KOPT-K1 (cell line): ENCODE data around the gene MFNG.

Source experiments
- H3K27ac ChIP-seq: fragments of 200-600 bp; sonication (generic); 2 replicates; pipeline ENCODE4 v1.5.1; 2016; ENCODE audit warnings: antibody characterized with exemption, mild to moderate bottlenecking, low read depth, low read length; ENCODE audit not compliant: poor library complexity, severe bottlenecking
- H3K36me3 ChIP-seq: fragments of 200-600 bp; sonication (generic); 2 replicates; pipeline ENCODE4 v1.5.1; 2017; ENCODE audit warnings: antibody characterized with exemption, mild to moderate bottlenecking, low read length, moderate library complexity; ENCODE audit not compliant: insufficient read depth
- H3K9me3 ChIP-seq: fragments of 200-600 bp; sonication (generic); 2 replicates; pipeline ENCODE4 v1.5.1; 2017; ENCODE audit warnings: antibody characterized with exemption, low read length, mild to moderate bottlenecking; ENCODE audit not compliant: insufficient read depth, poor library complexity, severe bottlenecking

The MFNG gene

DNA sequence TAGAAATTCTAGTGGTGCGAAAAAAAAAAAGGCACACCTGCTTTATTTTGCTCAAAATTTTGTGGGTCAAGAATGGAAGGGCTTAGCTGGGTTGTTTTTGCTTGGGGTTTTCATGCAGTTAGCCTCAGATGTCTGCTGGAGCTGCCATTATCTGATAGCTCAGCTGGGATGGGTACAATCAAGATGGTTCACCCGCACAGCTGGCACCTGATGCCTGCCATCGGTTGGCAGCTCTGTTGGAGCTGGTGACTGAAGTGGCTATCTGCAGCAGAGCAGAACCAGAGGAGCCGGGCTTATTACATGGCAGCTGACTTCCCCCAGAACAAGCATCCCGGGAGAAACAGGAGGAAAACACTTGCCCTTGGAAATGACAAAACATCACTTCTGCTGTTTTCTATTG lies 46.8 kb downstream of the MFNG start:
- Histone ChIP-seq H3K36me3 (no peaks in the 10 kb centered on the region), H3K9me3 (peaks cover 17% of the 10 kb centered on the region), H3K27ac (no peak overlapping the region)

DNA sequence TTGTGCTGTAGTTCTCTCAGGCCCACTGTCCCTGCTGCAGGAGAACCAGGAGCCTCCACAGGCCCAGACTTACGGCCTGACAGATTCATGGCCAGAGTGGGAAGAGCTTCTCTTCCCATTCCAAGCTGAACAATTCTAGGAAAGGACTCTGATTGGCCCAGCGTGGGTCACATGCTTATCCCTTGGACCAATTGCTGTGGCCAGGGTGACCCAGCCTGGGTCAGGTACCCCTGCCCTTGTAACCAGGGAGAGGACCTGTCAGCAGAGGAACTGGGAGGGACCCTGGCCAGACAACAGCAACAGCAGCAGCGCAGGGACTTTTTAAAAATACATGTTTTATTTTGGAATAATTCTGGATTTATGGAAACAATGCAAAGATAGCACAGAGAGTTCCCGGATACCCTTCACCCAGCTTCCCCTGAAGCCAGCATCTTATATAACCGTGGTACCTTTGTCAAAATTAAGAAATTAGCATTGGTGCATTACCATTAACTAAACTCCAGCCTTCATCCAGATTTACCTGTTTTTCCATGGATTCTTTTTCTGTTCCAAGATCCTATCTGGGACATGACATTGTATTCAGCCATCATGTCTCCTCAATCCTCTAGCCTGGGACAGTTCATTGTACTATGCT lies 50.1 kb downstream of the MFNG start:
- H3K27ac ChIP-seq: no peak overlapping the region
- peaks cover 19% of the 10 kb centered on the region for H3K9me3 ChIP-seq
- no peaks in the 10 kb centered on the region for H3K36me3 ChIP-seq

DNA sequence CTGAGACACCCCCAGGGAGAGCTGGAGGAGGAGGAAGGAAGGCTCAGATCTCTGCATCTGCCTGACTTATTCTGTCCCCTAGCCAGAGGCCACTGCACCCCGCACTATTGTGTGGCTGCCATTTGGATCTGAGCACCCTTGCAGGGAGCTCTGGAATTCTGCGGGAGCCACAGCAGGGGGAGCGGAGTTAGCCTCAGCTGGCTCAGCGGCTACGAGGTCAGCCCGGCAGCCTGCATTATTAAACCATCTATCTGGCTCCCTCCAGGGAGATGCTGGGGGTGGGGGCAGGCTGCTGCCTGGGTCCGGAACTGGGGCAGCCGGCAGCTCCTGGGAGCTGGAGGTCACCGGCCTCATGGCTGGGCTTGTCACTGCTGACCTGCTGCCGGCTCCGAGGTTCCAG lies 52.4 kb downstream of the MFNG start:
- Histone ChIP-seq H3K9me3 (peaks cover 7% of the 10 kb centered on the region), H3K36me3 (no peaks in the 10 kb centered on the region), H3K27ac (no peak overlapping the region)

DNA sequence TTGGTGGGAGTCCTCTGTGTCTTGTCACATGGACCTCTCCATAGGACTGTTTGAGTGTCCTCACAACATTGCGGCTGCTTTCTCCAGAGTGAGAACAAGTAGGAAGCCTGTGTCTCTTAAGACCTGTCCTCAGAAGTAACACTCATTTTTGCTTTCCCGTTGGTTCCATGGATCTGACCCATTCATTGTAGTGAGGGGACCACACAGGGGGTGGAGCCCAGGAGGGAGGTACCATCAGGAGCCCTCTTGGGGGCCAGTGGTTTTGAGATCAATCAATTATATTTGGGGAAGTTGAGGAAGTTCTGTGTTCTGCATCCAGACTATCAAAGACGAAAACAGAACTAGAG lies 53.5 kb downstream of the MFNG start:
- Histone ChIP-seq H3K27ac (no peak overlapping the region), H3K36me3 (no peaks in the 10 kb centered on the region), H3K9me3 (peaks cover 7% of the 10 kb centered on the region)

DNA sequence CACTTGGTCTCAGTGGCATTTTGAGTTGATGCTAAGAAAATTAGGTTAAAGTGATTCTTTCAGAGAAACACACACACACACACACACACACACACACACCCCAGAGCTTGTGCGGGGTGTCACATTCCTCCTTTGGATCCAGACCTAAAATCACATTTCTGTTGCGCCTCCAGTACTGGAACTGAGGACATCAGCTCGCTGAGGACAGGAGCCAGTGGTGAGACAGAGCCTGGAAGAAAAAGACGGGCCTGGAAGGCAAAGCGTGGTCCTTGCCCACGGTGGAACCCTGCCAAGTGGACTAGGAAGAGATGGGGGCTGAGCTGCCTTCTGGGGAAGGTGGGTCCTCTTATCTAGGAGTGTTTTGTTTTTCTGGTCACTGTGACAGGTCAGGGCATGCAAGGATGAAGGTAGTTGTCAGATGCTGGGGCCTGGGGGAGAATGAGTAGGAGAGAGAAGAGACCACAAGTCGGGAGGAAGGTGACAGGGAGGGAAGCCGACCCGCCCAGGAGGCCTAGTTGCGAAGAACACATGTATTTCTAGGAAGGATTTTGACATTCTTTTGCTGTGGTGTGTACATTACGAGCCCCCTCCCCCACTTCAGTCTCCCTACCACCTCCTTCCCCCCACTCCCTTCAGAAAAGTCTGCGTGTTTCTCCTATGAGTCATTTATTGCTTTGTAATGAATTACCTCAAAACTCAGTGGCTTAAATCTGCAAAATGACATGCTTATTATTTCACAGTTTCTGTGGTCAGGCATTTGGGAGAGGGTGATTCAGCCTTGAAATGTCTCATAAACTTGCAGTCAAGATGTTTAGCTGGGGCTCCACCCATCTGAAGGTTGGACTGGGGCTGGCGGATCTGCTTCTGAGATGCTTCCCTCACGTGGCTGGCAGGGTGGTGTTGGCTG lies 54.1 kb downstream of the MFNG start:
- Histone ChIP-seq H3K9me3 (peaks cover 7% of the 10 kb centered on the region), H3K27ac (no peak overlapping the region)

DNA sequence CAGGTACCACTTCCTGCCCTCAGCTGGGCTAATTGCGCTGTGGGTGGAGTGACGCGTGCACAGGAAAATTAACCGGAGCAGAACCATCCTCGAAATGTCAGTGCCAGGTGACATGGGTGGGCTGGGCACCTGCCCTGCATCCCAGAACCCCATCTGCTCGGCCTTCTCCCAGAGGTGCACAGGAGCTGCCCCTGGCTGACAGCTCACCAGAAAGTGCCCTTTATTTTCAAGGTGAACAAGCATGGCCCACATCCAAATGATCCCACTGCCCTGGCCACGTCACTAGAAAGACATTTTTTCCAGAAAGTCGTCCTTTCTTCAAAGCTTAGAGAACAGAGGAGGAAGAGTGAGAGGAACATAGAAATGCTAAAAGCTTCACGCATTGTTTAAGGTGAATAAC lies 54.8 kb downstream of the MFNG start:
- H3K36me3 ChIP-seq: no peaks in the 10 kb centered on the region
- no peak overlapping the region for H3K27ac ChIP-seq
- peaks cover 7% of the 10 kb centered on the region for H3K9me3 ChIP-seq

More for the DNA sequence above, 54.1 kb downstream of the MFNG start:
- H3K36me3 ChIP-seq: no peaks in the 10 kb centered on the region

DNA sequence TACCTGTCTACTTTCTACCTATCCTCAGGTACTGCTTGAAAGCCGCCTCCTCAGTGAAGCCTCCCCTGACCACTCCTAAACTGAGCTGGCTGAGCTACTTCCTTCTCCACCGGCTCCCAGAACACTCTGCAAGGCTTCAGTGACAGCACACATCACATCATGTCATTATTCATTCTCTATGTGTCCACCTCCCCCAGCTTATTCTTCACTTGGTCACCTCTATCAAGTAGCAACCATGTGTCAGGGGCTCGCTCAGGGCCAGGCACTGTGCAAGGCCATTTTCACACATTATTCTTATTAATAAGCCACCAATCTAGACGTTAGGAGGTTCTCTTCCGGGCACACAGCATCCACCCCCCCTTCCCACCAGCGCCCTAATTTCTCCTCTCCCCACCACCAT lies 55.2 kb downstream of the MFNG start:
- H3K9me3 ChIP-seq: peaks cover 7% of the 10 kb centered on the region
- no peak overlapping the region for H3K27ac ChIP-seq
- no peaks in the 10 kb centered on the region for H3K36me3 ChIP-seq

DNA sequence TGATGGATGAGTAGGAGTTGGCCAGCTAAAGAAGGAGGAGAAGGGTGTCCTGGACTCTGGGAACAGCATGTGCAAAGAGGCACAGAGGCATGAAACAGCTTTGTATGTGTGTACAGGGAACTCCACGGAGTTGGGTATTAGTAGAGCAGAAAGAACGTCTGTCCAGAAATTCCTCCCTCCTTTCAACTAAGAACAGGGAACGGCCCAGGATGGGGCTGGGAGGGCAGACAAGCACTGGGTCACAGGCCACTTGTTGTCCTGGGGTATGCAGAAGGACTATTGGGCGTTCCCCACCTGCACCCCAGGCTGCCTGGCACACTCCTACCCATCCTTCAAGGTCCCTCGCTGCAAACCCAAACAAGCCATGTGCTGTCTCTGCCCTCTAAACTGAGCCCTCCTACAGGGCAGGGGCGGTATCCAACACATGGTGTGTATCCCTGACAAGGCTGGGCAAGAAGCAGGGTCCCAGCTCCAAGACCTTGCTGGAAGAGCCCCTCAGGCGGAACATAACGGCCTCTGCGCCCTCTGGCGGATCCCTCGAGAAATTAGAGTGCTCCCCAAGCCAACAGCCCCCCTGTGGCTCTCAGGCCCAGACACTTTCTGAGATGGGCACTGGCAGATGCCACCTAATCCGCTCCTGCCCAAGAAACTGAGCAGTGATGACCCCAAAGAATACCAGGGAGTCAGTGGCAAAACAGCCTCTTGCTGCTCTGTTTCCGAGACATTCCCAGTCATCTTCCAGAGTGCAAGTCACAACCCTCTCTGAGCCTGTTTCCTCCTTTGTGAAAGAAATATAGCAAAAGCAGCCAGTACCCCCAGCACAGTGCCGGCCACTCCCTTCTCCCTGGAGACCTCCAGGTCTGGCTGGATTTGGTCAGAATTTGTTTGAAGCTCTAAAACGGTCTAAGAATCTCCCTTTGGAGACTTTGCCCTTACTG lies 57.3 kb downstream of the MFNG start:
- no peaks in the 10 kb centered on the region for H3K36me3 ChIP-seq
- H3K9me3 ChIP-seq: peaks cover 7% of the 10 kb centered on the region
- no peak overlapping the region for H3K27ac ChIP-seq

DNA sequence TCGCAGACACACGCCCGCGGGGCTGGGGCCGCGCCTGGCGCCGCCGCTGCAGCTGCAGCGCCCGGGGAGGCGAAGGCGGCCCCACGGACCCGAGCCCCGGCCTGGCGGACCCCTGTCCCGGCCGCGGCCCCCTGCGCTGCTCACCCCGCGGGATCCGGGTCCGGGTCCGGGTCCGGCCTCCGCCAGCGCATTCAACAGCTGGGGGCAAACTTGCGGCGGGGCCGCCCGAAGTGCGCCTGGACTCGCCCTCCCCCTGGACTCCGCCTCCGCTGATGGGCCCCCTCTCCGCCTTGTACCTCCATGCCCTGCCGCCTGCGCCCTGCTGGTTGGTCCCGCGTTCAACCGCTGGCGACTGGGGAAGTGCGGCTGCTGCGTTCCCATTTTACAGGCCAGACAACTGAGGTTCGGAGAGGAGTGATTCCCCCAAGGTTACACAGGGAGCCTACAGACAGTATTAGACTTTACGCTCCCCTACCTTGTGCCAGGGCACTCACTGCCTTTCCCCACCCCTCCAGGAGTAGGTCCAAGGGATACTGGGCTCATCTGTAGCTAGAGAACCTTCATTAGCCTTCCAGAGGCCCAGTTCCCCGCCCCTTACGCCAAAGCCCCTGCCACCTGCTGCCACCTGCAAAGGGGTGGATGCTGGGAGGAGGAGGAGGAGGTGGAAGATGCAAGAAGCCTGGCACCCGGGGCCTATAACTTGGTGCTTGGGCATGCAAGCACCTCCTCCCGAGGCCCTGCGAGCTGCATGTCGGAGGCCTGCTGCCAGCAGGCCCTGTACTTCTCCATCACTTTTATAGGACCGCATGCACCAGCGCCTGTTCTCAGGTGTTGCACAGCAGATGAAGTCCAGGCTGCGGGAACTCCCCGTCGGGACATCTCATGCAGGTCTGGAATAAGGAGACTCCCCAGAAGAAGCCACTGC lies 58.2 kb downstream of the MFNG start:
- H3K36me3 ChIP-seq: no peaks in the 10 kb centered on the region
- peaks cover 7% of the 10 kb centered on the region for H3K9me3 ChIP-seq
- no peak overlapping the region for H3K27ac ChIP-seq

DNA sequence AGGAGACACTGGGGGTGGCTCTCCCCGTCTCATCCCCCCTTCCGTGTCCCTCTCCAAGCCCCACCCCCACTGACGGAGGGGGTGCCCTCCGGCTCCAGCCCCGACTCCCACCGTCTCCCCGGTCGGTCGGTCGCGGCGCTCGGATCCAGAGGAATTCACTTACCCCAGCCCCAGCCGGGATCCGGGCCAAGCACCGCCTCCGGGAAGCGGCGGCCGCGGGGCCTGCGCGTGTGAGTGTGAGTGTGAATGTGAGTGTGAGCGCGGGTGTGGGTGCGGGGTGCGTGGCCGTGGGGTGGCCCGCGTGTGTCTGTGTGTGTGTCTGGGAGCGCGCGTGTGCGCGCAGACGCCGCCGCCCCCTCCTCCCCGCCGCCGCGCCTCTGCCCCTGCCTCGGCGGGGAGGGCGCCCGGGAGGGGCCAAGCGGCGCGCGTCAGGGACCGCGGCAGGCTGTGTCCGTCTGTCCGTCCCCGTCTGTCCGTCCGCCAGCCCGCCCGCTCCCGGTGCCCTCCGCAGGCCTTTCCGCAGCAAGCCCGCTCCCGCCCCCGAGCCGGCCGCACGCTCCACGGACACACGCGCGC lies 59.0 kb downstream of the MFNG start, which contains the start of gene ELFN2:
ELFN2 (minus strand) TSS at position 345 of the 576 bp plus-strand sequence. CDS start 51,945 bp downstream, outside the sequence.
- Histone ChIP-seq H3K27ac (no peak within 1 kb of the TSS), H3K36me3 (no peaks in the 10 kb centered on the region), H3K9me3 (peaks cover under 1% of the 10 kb centered on the region)

DNA sequence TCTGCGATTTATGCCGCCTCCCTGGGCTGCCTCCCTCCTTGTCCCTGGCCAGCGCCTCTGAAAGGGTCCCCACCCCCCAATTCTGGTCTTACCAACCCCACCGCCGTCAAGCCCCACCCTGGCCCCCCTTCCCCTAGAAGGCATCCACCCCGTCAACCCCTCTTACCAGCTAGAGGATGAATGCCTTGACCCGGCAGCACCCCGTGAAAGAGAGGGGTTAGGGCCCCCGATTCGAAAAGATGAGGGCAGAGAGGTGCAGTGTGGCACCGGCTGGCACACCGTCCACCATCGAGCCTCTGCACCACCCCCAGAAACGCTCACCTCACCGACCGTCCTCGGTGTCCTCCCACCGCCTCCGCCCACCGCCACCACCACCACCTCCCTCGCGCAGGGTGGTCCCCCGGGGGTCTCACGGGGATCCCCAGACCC lies 59.5 kb downstream of the MFNG start:
- H3K9me3 ChIP-seq: no peaks in the 10 kb centered on the region
- H3K27ac ChIP-seq: no peak overlapping the region
- H3K36me3 ChIP-seq: no peaks in the 10 kb centered on the region

DNA sequence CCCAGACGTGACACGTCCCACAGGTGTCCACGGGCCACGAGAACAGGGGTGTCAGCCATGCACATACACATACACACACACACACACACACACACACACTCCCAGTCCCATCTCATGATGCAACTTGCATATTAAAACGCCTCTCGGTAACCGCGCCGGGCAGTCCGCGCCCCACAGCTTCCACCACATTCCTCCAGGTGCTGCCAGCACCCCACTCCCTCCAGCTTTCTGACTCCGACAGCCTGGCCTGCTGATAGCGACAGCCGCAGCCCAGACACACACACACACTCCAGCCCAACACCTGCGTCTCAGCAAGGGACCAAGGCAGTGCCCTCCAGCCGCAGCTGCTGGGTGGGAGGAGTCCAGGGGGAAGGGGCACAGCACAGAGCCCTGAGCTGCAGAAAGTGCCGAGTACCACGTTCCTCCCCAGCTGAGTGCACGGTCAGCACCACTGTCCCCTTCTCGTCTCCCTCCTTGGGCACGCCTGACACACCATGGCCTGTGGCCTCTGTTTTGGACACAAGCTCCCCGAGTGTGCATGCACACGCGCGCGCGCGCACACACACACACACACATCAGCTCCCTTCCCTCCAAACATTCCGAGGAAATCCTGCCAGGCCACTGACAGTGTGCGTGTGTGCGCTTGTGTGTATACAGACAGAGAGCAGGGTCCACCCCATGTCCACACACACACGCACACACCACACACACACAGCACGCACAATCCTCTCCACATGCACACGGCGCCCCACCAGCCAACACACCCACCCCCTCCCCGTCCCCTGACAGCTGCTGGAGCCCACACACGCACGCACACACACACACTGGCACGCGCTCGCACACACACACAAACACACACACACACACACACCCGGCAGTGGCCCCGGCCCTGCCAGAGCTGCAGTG lies 60.1 kb downstream of the MFNG start:
- H3K27ac ChIP-seq: no peak overlapping the region
- no peaks in the 10 kb centered on the region for H3K36me3 ChIP-seq
- no peaks in the 10 kb centered on the region for H3K9me3 ChIP-seq

DNA sequence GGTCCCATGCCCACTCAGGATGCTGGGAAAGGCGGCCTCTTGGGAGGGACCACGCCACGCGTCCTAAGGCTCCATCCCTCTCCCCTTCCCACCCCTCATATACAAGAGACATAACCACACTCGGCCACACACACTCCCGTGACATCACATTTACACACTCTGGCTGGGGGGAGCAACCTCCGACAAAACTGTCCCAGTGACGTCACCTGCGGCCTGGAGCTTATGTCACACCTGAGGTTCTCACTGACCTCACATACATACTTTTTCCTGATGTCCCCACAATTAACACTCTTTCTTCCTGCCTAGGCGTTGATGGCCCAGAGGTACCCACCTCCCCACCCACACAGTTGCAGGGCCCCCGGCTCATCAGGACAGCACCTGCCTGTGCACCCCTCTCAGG lies 60.8 kb downstream of the MFNG start:
- H3K9me3 ChIP-seq: no peaks in the 10 kb centered on the region
- no peaks in the 10 kb centered on the region for H3K36me3 ChIP-seq
- no peak overlapping the region for H3K27ac ChIP-seq
